SK-N-SH (cell line): Measurements from ENCODE around the gene FGF22. TPM values are rescaled to one million over a fixed set of nuclear protein-coding genes. Genes with fewer than 3 reads are reported as not detected.

Experiments used
- CTCF ChIA-PET: fragments of 300-600, 350-600 bp; formaldehyde crosslinking; extraction: SDS; loops from one replicate; lab custom pipeline; 2021; lab: Yijun Ruan, JAX
- POLR2A ChIA-PET: fragments of 350-600 bp; sonication (Branson Sonifier 250); formaldehyde crosslinking; extraction: SDS; loops from one replicate; lab custom pipeline; 2020; ENCODE audit warnings: antibody characterized with exemption, inconsistent platforms; lab: Yijun Ruan, JAX
- DNase-seq: peaks from one replicate; pipeline ENCODE4 v3.0.0; 2012
- H2AFZ ChIP-seq: fragments of 200-600 bp; sonication (generic); 2 replicates; pipeline ENCODE4 v1.8.1; 2016; ENCODE audit warnings: antibody characterized with exemption, mild to moderate bottlenecking, low read depth
- H3F3A ChIP-seq: fragments of 200-600 bp; sonication (generic); replicated peaks from 2 replicates; pipeline ENCODE3; 2016; ENCODE audit warnings: antibody characterized with exemption, mild to moderate bottlenecking; ENCODE audit not compliant: insufficient read depth
- H3K27ac ChIP-seq, 2 experiments: fragments of 200-500 bp in 1 of 2; fragments of 200-600 bp in 1 of 2; sonication (Bioruptor generic) in 1 of 2; sonication (generic), shearing (Covaris generic) in 1 of 2; 2 replicates each; pipeline versions ENCODE4 v1.5.1 to v1.6.1; 2014 to 2016; ENCODE audit warnings: low read depth in 2 of 2, inconsistent platforms in 1 of 2, low read length in 1 of 2, mild to moderate bottlenecking in 1 of 2, mixed read lengths in 1 of 2
- H3K27me3 ChIP-seq: fragments of 200-600 bp; sonication (generic), shearing (Covaris generic); 2 replicates; pipeline ENCODE4 v1.6.1; 2016; ENCODE audit warnings: mixed run types; ENCODE audit not compliant: insufficient read depth
- H3K36me3 ChIP-seq, 2 experiments: fragments of 200-500 bp in 1 of 2; fragments of 200-600 bp in 1 of 2; sonication (Bioruptor generic) in 1 of 2; sonication (generic) in 1 of 2; replicated peaks in 1 of 2; 2 replicates each; pipeline versions ENCODE3 to v1.5.1; 2014 to 2016; ENCODE audit warnings: low read length in 1 of 2, mild to moderate bottlenecking in 1 of 2; ENCODE audit not compliant: insufficient read depth in 2 of 2, control insufficient read depth in 1 of 2
- H3K4me1 ChIP-seq, 2 experiments: fragments of 200-500 bp in 1 of 2; fragments of 200-600 bp in 1 of 2; sonication (Bioruptor generic) in 1 of 2; sonication (generic), shearing (Covaris generic) in 1 of 2; 2 replicates each; pipeline versions ENCODE4 v1.5.1 to v1.6.1; 2014 to 2016; ENCODE audit warnings: low read depth in 1 of 2, low read length in 1 of 2, mixed run types in 1 of 2; ENCODE audit not compliant: insufficient read depth in 2 of 2, control insufficient read depth in 1 of 2
- H3K4me2 ChIP-seq: fragments of 200-600 bp; sonication (generic), shearing (Covaris generic); 2 replicates; pipeline ENCODE4 v1.6.1; 2017; ENCODE audit warnings: mixed run types
- H3K4me3 ChIP-seq, 2 experiments: fragments of 200-500 bp in 1 of 2; fragments of 200-600 bp in 1 of 2; sonication (Bioruptor generic) in 1 of 2; sonication (generic), shearing (Covaris generic) in 1 of 2; 2 replicates each; pipeline versions ENCODE4 v1.5.1 to v1.8.1; 2014 to 2016; ENCODE audit warnings: low read depth in 2 of 2, inconsistent platforms in 1 of 2, low read length in 1 of 2, mild to moderate bottlenecking in 1 of 2, mixed read lengths in 1 of 2, moderate library complexity in 1 of 2
- H3K79me2 ChIP-seq: fragments of 200-600 bp; sonication (generic); 2 replicates; pipeline ENCODE4 v1.8.1; 2017; ENCODE audit warnings: mild to moderate bottlenecking; ENCODE audit not compliant: insufficient read depth
- H3K9ac ChIP-seq: fragments of 200-600 bp; sonication (generic); 2 replicates; pipeline ENCODE4 v1.6.1; 2017; ENCODE audit warnings: mixed run types
- H3K9me2 ChIP-seq: fragments of 200-600 bp; sonication (generic); 2 replicates; pipeline ENCODE4 v1.6.1; 2017; ENCODE audit warnings: mixed run types
- H3K9me3 ChIP-seq: fragments of 200-600 bp; sonication (generic); 2 replicates; pipeline ENCODE4 v1.6.1; 2017; ENCODE audit warnings: mixed run types, mild to moderate bottlenecking, moderate library complexity
- H4K20me1 ChIP-seq: fragments of 200-600 bp; sonication (generic); 2 replicates; pipeline ENCODE4 v1.6.1; 2017; ENCODE audit warnings: mild to moderate bottlenecking, mixed run types; ENCODE audit not compliant: insufficient read depth
- CHD2 ChIP-seq: fragments of 150-350 bp; IDR thresholded peaks from 2 replicates; pipeline ENCODE4 v1.6.1; 2018; ENCODE audit warnings: low read length; ENCODE audit not compliant: partially characterized antibody
- EP300 ChIP-seq, 2 experiments: IDR thresholded peaks; 2 replicates each; pipeline versions ENCODE4 v1.4.0 to v1.6.1; 2012; ENCODE audit warnings: borderline replicate concordance in 1 of 2, low read depth in 1 of 2, low read length in 1 of 2
- EZH2phosphoT487 ChIP-seq: fragments of 200-600 bp; sonication (generic); IDR thresholded peaks from 2 replicates; pipeline ENCODE4 v1.6.1; 2017; ENCODE audit warnings: low read depth, mixed run types, mild to moderate bottlenecking, antibody characterized with exemption, moderate library complexity, borderline replicate concordance
- FOXJ3 ChIP-seq: sonication (generic); formaldehyde crosslinking; IDR thresholded peaks from 2 replicates; pipeline ENCODE4 v1.5.1; 2020; ENCODE audit warnings: mild to moderate bottlenecking, missing genetic modification reagents
- IRF3 ChIP-seq: fragments of 150-350 bp; IDR thresholded peaks from 2 replicates; pipeline ENCODE4 v1.6.1; 2016; ENCODE audit warnings: mild to moderate bottlenecking, low read depth, low read length
- MEF2A ChIP-seq: IDR thresholded peaks from 2 replicates; pipeline ENCODE4 v1.4.0; 2012; ENCODE audit warnings: low read depth, borderline replicate concordance
- NFIC ChIP-seq: IDR thresholded peaks from 2 replicates; pipeline ENCODE4 v1.4.0; 2012; ENCODE audit warnings: borderline replicate concordance
- POLR2AphosphoS5 ChIP-seq: IDR thresholded peaks from 2 replicates; pipeline ENCODE4 v1.6.1; 2012; ENCODE audit warnings: low read depth, low read length
- TCF12 ChIP-seq: IDR thresholded peaks from 2 replicates; pipeline ENCODE4 v1.4.0; 2012
- USF1 ChIP-seq: IDR thresholded peaks from 2 replicates; pipeline ENCODE4 v1.4.0; 2012; ENCODE audit warnings: low read depth, borderline replicate concordance
- WGBS: methylation state at CpG from one replicate; pipeline ENCODE4 v1.1.6; 2017; ENCODE audit warnings: low lambda C conversion rate; 5-methylcytosine and 5-hydroxymethylcytosine counted together
- polyA plus RNA-seq, 3 experiments: library from polyadenylated mRNA; depleted of rRNA; stranded (reverse); fragments of >200 nt; gene quantifications; 2 replicates each; pipeline ENCODE4 v1.2.3, GENCODE V29; 2012

The FGF22 gene
- polyA plus RNA-seq, 1 of the 3 experiments (the other 2 are of a cell fraction): 0.62 TPM

GRCh38 chr19:608155-609003, 31.3 kb upstream of the FGF22 start:
- H3K9me3 ChIP-seq: no peaks in the 10 kb centered on the region
- H3K4me3 ChIP-seq: peak overlapping the region in 1 of 2 experiments; percentile 7; a peak in 1 of 4 replicates
- no peaks in the 10 kb centered on the region for H4K20me1 ChIP-seq
- H3F3A ChIP-seq: peaks cover 26% of the 10 kb centered on the region
- peak; percentile 88 for DNase-seq
- peaks cover 5 to 35% of the 10 kb centered on the region in 2 experiments; a peak in 3 of 4 replicates for H3K4me1 ChIP-seq
- H3K9me2 ChIP-seq: no peaks in the 10 kb centered on the region
- peak overlapping the region in 1 of 2 experiments; percentile 80; a peak in 2 of 4 replicates for H3K27ac ChIP-seq
- no peaks in the 10 kb centered on the region for H3K27me3 ChIP-seq
- no peak overlapping the region for H3K4me2 ChIP-seq
- H3K36me3 ChIP-seq: no peaks in the 10 kb centered on the region
- H2AFZ ChIP-seq: no peak overlapping the region
- H3K79me2 ChIP-seq: no peaks in the 10 kb centered on the region
- H3K9ac ChIP-seq: no peak overlapping the region
- WGBS: 78% methylated on average over 25 of the region's 30 CpGs
- POLR2A ChIA-PET: no interaction called here
- TF ChIP-seq MEF2A: no peak
- no peak for TF ChIP-seq USF1
- TF ChIP-seq NFIC: no peak
- TF ChIP-seq CHD2: no peak
- no peak for TF ChIP-seq POLR2AphosphoS5
- no peak for TF ChIP-seq IRF3
- CTCF ChIA-PET: interaction anchor here (1.0 kb wide), 1 partner anchor 55 kb away, joined by 3 read pairs; the partner anchor contains the start of gene RNF126

GRCh38 chr19:609004-609346, 30.7 kb upstream of the FGF22 start:
- peaks cover 5 to 35% of the 10 kb centered on the region in 2 experiments; a peak in 3 of 4 replicates for H3K4me1 ChIP-seq
- WGBS: no CpG with 5 or more reads among the region's 22 CpGs
- H3K27ac ChIP-seq: peak overlapping the region in 1 of 2 experiments; percentile 80; a peak in 2 of 4 replicates
- TF ChIP-seq NFIC (peak; percentile 85), CHD2 (peak; percentile 33), TCF12 (0 out of 2 replicates have a peak, but pooled peaks have one; percentile 4), EP300 (IDR thresholded peaks at IDR 0.05; ENCODE audit: borderline replicate concordance in 1 of 2, low read depth in 1 of 2, low read length in 1 of 2) (peak in 1 of 2 experiments; percentile 19; a peak in 1 of 4 replicates), EZH2phosphoT487 (no peak), FOXJ3 (CRISPR knock-in tag) (no peak)
- H3K79me2 ChIP-seq: no peaks in the 10 kb centered on the region
- peak; percentile 89 for DNase-seq
- no peaks in the 10 kb centered on the region for H4K20me1 ChIP-seq
- H3K4me3 ChIP-seq: no peak overlapping the region
- H3K36me3 ChIP-seq: no peaks in the 10 kb centered on the region
- POLR2A ChIA-PET: no interaction called here
- no peak overlapping the region for H3K9ac ChIP-seq
- peaks cover 26% of the 10 kb centered on the region for H3F3A ChIP-seq
- H3K9me2 ChIP-seq: no peaks in the 10 kb centered on the region
- CTCF ChIA-PET: no interaction called here
- H3K9me3 ChIP-seq: no peaks in the 10 kb centered on the region
- H2AFZ ChIP-seq: no peak overlapping the region
- no peak overlapping the region for H3K4me2 ChIP-seq
- no peaks in the 10 kb centered on the region for H3K27me3 ChIP-seq
